Neuronal stem cell (in vitro differentiated cells): ENCODE measurements around the gene VSTM2L.

Experiments used
- DNase-seq: peaks from one replicate; pipeline ENCODE4 v3.0.0-alpha.2; 2013; ENCODE audit warnings: low spot score
- H2AFZ ChIP-seq: one replicate; pipeline ENCODE4 v1.6.1; 2013; ENCODE audit warnings: mild to moderate bottlenecking, low read length, inconsistent platforms
- H2AK5ac ChIP-seq: 2 replicates; pipeline ENCODE4 v1.6.1; 2013; ENCODE audit warnings: low read depth, mild to moderate bottlenecking, inconsistent platforms, low read length, moderate library complexity, mixed read lengths
- H2BK120ac ChIP-seq: 2 replicates; pipeline ENCODE4 v1.6.1; 2013; ENCODE audit warnings: low read depth, mild to moderate bottlenecking, inconsistent platforms, low read length, moderate library complexity, mixed read lengths
- H2BK12ac ChIP-seq: one replicate; pipeline ENCODE4 v1.6.1; 2013; ENCODE audit warnings: low read length, inconsistent platforms
- H2BK15ac ChIP-seq: 2 replicates; pipeline ENCODE4 v1.6.1; 2013; ENCODE audit warnings: mild to moderate bottlenecking, low read length, inconsistent platforms, mixed read lengths
- H2BK5ac ChIP-seq: one replicate; pipeline ENCODE4 v1.6.1; 2013; ENCODE audit warnings: inconsistent platforms, mild to moderate bottlenecking, low read length, moderate library complexity
- H3K14ac ChIP-seq: one replicate; pipeline ENCODE4 v1.6.1; 2013; ENCODE audit warnings: low read length, inconsistent platforms
- H3K18ac ChIP-seq: 2 replicates; pipeline ENCODE4 v1.6.1; 2013; ENCODE audit warnings: low read length, inconsistent platforms
- H3K23ac ChIP-seq: 2 replicates; pipeline ENCODE4 v1.6.1; 2013; ENCODE audit warnings: low read depth, mild to moderate bottlenecking, mixed read lengths, low read length, inconsistent platforms; ENCODE audit not compliant: poor library complexity
- H3K27ac ChIP-seq: replicated peaks from 3 replicates; pipeline ENCODE4 v1.5.1; 2013; ENCODE audit warnings: low read length, inconsistent platforms
- H3K27me3 ChIP-seq, 3 experiments: 2 replicates each; pipeline ENCODE4 v1.6.1; 2013; ENCODE audit warnings: low read length in 3 of 3, mild to moderate bottlenecking in 2 of 3, inconsistent platforms in 1 of 3, low read depth in 1 of 3, mixed read lengths in 1 of 3, moderate library complexity in 1 of 3; ENCODE audit not compliant: control insufficient read depth in 3 of 3, insufficient read depth in 3 of 3
- H3K36me3 ChIP-seq, 2 donors: replicated peaks in 1 of 2; 2 replicates each; pipeline ENCODE4 v1.6.1; 2013; ENCODE audit warnings: low read length in 2 of 2; ENCODE audit not compliant: control insufficient read depth in 2 of 2, insufficient read depth in 2 of 2
- H3K4ac ChIP-seq: 2 replicates; pipeline ENCODE4 v1.6.1; 2013; ENCODE audit warnings: inconsistent platforms, mild to moderate bottlenecking, low read length, moderate library complexity
- H3K4me1 ChIP-seq, 2 donors: 1 replicate in 1 of 2; 2 replicates in 1 of 2; pipeline ENCODE4 v1.6.1; 2013; ENCODE audit warnings: low read length in 2 of 2, low read depth in 1 of 2; ENCODE audit not compliant: control insufficient read depth in 2 of 2, insufficient read depth in 1 of 2
- H3K4me2 ChIP-seq: one replicate; pipeline ENCODE4 v1.6.1; 2013; ENCODE audit warnings: mild to moderate bottlenecking, low read length, inconsistent platforms; ENCODE audit not compliant: insufficient read depth, poor library complexity, severe bottlenecking
- H3K4me3 ChIP-seq, 2 donors: 2 replicates each; pipeline ENCODE4 v1.5.1; 2013; ENCODE audit warnings: low read length in 2 of 2, mild to moderate bottlenecking in 2 of 2, inconsistent platforms in 1 of 2, moderate library complexity in 1 of 2
- H3K79me1 ChIP-seq: one replicate; pipeline ENCODE4 v1.6.1; 2013; ENCODE audit warnings: low read depth, mild to moderate bottlenecking, inconsistent platforms, low read length, moderate library complexity
- H3K9ac ChIP-seq: one replicate; pipeline ENCODE4 v1.6.1; 2013; ENCODE audit warnings: mild to moderate bottlenecking, low read depth, low read length, inconsistent platforms; ENCODE audit not compliant: poor library complexity
- H3K9me3 ChIP-seq, 2 donors: replicated peaks in 1 of 2; 2 replicates each; pipeline versions ENCODE3 to v1.6.1; 2013; ENCODE audit warnings: low read length in 2 of 2, mild to moderate bottlenecking in 2 of 2, inconsistent platforms in 1 of 2, low read depth in 1 of 2, mixed read lengths in 1 of 2, moderate library complexity in 1 of 2; ENCODE audit not compliant: control insufficient read depth in 2 of 2, insufficient read depth in 1 of 2
- H4K8ac ChIP-seq: one replicate; pipeline ENCODE4 v1.6.1; 2013; ENCODE audit warnings: low read depth, mild to moderate bottlenecking, inconsistent platforms, low read length, moderate library complexity
- H4K91ac ChIP-seq: one replicate; pipeline ENCODE4 v1.6.1; 2013; ENCODE audit warnings: low read length, low read depth, mild to moderate bottlenecking, inconsistent platforms; ENCODE audit not compliant: poor library complexity
- WGBS, 2 donors: extraction: QIAGEN DNeasy Blood & Tissue Kit; methylation state at CpG; one replicate each; pipeline ENCODE4 v1.1.7; 2013; ENCODE audit warnings: missing lambda C conversion rate in 2 of 2, mixed read lengths in 1 of 2; ENCODE audit not compliant: insufficient read length in 2 of 2, insufficient replicate concordance in 1 of 2; ENCODE audit errors: extremely low coverage in 2 of 2; 5-methylcytosine and 5-hydroxymethylcytosine counted together

The VSTM2L gene

DNA sequence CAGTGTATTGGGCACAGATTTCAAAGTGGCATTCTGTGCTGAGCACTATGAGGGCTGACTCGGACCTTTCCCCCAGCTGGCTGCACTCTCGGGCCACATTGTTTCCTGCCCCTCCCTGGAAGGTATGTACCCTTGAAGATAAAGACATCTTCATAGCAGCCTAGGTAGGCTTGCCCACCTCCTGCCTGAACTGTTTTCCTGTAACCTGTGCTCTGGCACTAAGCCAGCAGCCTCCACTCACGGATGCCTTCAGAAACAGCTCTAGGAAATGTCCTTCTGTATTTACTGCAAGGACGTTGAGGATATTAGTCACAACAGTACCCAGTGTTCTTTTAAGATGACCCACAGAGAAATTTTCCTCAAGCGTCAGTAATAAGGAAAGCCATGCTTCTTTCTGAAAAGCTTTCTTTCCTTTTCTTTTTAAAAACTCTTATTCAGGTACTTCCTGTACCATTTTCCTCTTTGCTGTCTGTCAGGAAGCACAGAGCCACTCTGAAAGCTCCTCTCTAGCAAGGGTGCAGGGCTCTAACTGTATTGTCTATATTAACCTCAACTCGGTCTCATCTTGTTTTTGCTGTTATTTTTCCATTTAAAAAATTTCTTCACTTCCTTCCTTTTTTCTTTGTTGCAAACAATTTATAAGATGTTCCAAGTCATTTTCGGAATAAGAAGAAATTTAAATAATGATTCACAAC lies 86.8 kb downstream of the VSTM2L start:
- H3K4me1 ChIP-seq: peaks cover 9 to 13% of the 10 kb centered on the region in 2 donors
- no CpG with 5 or more reads among the region's 7 CpGs for WGBS, 2 donors
- no peak for DNase-seq

DNA sequence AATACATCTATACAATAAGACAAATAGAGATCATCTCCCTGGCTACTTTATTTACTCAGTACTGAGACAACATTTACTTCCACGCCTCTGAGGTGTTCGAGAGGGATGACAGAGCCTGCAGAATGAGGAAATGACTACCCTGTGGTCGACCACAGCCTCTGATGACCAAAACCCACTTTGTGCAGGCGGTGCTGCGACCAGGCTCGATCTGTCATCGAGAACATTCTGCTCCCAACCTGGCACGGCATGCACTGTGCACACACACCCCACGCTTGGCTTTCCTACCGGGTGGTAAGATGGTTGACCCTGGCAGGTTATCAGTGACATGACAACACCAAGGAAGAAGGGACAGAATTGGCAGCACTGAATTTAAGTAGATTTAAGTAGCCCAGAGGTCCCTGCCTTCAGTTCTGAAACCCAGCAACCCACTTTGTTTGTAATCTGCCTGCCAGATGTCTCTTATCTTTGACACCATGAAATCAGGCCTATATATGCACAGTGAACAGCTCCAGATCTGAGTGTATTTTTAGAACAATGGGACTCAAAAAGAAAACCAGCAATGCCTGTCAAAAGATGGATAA lies 87.7 kb downstream of the VSTM2L start:
- Histone ChIP-seq H3K14ac (no peak overlapping the region), H3K4me3 (no peak overlapping the region), H4K8ac (no peak overlapping the region), H3K27ac (no peak overlapping the region), H3K23ac (peak overlapping the region; percentile 60), H3K9me3 (no peaks in the 10 kb centered on the region), H3K27me3 (no peaks in the 10 kb centered on the region), H2AK5ac (no peak overlapping the region), H3K4me2 (no peak overlapping the region), H3K9ac (peak overlapping the region; percentile 44), H2AFZ (no peak overlapping the region), H2BK15ac (no peak overlapping the region), H2BK120ac (no peak overlapping the region), H3K4ac (no peak overlapping the region), H3K18ac (no peak overlapping the region), H4K91ac (no peak overlapping the region), H2BK12ac (no peak overlapping the region), H2BK5ac (no peak overlapping the region), H3K79me1 (no peaks in the 10 kb centered on the region), H3K36me3 (peaks cover 22 to 95% of the 10 kb centered on the region in 2 donors), H3K4me1 (peaks cover 9 to 13% of the 10 kb centered on the region in 2 donors)
- WGBS, 2 donors: no CpG with 5 or more reads among the region's 10 CpGs
- no peak for DNase-seq

More for the DNA sequence above, 86.8 kb downstream of the VSTM2L start:
- Histone ChIP-seq H3K4me2 (no peak overlapping the region), H3K27ac (no peak overlapping the region), H3K23ac (no peak overlapping the region), H3K9me3 (no peaks in the 10 kb centered on the region), H3K9ac (peak overlapping the region; percentile 24), H4K8ac (no peak overlapping the region), H3K27me3 (no peaks in the 10 kb centered on the region), H3K14ac (no peak overlapping the region), H2BK5ac (no peak overlapping the region), H2BK15ac (no peak overlapping the region), H2AFZ (no peak overlapping the region), H2BK12ac (no peak overlapping the region), H2AK5ac (no peak overlapping the region), H3K4me3 (no peak overlapping the region), H3K79me1 (no peaks in the 10 kb centered on the region), H3K4ac (no peak overlapping the region), H3K36me3 (peaks cover 15 to 93% of the 10 kb centered on the region in 2 donors), H4K91ac (no peak overlapping the region), H2BK120ac (no peak overlapping the region), H3K18ac (no peak overlapping the region)

GRCh38 chr20:37991157-37991866 lies 88.4 kb downstream of the VSTM2L start:
- no peak overlapping the region for H3K4ac ChIP-seq
- peaks cover 9 to 13% of the 10 kb centered on the region in 2 donors for H3K4me1 ChIP-seq
- no peak overlapping the region for H2BK12ac ChIP-seq
- no peaks in the 10 kb centered on the region for H3K9me3 ChIP-seq
- WGBS, 2 donors: no CpG with 5 or more reads among the region's 4 CpGs
- no peaks in the 10 kb centered on the region for H3K79me1 ChIP-seq
- H3K23ac ChIP-seq: no peak overlapping the region
- no peak overlapping the region for H2AFZ ChIP-seq
- no peak overlapping the region for H3K4me2 ChIP-seq
- no peaks in the 10 kb centered on the region for H3K27me3 ChIP-seq
- H2BK5ac ChIP-seq: no peak overlapping the region
- H3K27ac ChIP-seq: no peak overlapping the region
- H4K91ac ChIP-seq: no peak overlapping the region
- no peak overlapping the region for H3K18ac ChIP-seq
- H4K8ac ChIP-seq: no peak overlapping the region
- DNase-seq: no peak
- H2BK120ac ChIP-seq: no peak overlapping the region
- peaks cover 26 to 95% of the 10 kb centered on the region in 2 donors for H3K36me3 ChIP-seq
- H2BK15ac ChIP-seq: no peak overlapping the region
- H3K14ac ChIP-seq: no peak overlapping the region
- H2AK5ac ChIP-seq: no peak overlapping the region
- no peak overlapping the region for H3K9ac ChIP-seq
- no peak overlapping the region for H3K4me3 ChIP-seq

DNA sequence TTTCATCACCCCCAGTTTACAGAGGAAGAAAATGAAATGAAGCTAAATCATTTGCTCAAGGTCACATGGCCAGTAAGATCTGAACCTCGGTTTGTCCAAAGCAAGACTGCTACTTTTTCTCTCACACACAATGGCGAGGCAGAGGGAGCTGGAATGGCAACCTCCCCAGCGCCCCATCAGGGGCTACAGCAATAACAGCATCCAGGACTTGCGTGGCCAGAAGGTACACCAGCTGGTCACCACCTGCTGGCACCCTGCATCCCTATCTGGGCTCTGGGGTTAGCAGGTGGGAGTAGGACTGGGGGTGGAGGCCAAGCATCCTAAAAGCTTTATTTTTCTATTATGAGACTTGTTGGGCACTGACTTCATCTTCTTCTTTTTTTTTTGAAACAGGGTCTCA lies 89.0 kb downstream of the VSTM2L start:
- H3K27ac ChIP-seq: no peak overlapping the region
- no peaks in the 10 kb centered on the region for H3K79me1 ChIP-seq
- H4K8ac ChIP-seq: no peak overlapping the region
- H3K4me3 ChIP-seq: no peak overlapping the region
- H3K4me1 ChIP-seq: peaks cover 8 to 9% of the 10 kb centered on the region in 2 donors
- no peak overlapping the region for H2BK15ac ChIP-seq
- peak overlapping the region; percentile 41 for H3K18ac ChIP-seq
- no peak overlapping the region for H2AFZ ChIP-seq
- H3K4me2 ChIP-seq: no peak overlapping the region
- DNase-seq: no peak
- no peaks in the 10 kb centered on the region for H3K9me3 ChIP-seq
- no peak overlapping the region for H2BK5ac ChIP-seq
- no peak overlapping the region for H3K14ac ChIP-seq
- no CpG with 5 or more reads among the region's 4 CpGs for WGBS, 2 donors
- H4K91ac ChIP-seq: no peak overlapping the region
- H2BK12ac ChIP-seq: no peak overlapping the region
- no peaks in the 10 kb centered on the region for H3K27me3 ChIP-seq
- H3K23ac ChIP-seq: no peak overlapping the region
- H3K36me3 ChIP-seq: peaks cover 31 to 95% of the 10 kb centered on the region in 2 donors
- no peak overlapping the region for H2AK5ac ChIP-seq
- H3K9ac ChIP-seq: no peak overlapping the region
- no peak overlapping the region for H2BK120ac ChIP-seq
- H3K4ac ChIP-seq: no peak overlapping the region
